ENCODE measurements around the gene STPG1.
A peak's percentile ranks its signal among the peaks of the same experiment; 100 is the strongest.

The STPG1 gene

DNA sequence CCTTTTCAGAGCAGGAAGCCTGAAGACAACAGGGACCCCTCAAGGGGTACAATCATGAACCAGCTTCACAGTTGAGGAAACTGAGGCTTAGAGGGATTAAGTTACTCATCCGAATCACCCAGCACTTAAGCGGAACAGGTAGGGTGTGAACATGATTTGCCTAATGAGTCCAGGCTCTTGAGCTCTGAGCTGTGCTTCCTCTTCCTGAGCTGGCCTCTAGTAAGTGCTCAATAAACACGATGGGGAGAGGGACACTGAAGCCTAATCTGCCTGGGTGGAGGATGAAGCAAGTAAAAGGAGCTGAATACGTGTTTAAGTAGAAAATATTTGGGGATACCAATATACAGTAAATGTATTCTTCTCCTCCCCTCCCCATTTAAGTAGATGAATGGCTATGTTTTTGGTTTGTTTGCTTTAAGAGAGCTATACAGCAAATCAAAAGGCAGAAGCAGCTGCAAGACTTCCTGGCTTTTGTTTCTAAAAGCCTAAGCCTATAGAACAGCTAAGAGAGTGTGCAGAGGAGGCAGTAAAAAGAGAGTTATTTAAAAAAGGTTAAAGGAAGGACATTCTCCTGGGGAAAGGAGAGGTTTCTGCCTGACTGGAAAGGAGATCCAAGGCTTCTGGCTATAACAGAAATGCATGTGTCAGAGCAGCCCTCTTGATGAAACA lies 20.5 kb downstream of the STPG1 start:
- no peak for DNase-seq (ENCODE audit: low spot score)

DNA sequence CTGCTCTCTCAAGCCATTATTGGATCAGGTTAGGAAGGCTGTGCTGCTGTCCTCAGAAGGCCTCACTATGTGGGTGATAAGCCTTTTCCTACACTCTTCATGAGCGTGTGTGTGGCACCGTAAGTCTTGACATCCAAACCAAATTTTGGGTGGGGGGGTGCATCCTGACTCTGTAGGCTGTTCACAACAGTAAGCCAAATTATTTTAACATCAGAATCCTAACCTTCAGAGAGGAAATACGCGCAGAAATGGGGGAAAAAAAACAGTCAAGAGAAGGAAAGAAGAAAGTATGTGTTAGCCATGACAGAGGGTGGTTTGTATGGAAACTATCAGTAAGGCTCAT lies 21.0 kb downstream of the STPG1 start:
- no peak for DNase-seq (ENCODE audit: low spot score)

DNA sequence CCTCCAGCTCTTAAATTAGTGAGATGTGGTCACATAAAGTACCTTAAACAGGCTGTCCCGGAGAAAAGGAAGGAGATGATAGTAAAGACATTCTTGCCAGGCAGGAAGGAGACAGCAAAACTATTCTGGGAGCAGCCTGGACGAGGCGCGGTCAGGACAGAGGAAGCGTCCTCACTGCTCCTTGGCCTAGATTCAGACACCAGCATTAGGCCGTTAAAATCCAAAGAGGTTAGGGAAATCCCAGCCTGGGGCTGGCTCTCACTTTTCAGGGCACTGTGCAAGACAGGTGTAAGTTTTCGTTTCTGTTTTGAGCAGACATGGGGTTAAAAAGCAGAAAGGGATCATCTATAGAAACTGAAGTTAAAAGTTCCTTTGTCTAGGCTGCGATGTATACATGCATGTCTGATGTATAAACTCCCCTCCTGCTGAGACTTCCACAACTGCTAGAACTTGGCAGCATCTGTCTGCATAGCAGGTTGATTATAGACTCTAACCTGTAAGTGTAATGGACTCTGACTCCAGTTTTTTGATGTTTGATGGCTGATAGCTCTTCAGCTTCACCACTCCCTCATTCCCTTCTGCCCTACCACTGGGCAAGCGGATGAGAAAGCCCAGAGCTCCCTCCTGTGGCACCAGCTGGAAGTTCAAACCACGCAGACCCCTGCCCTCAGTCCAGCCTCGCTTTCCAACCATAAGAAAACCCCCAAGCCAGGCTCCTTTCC lies 21.5 kb downstream of the STPG1 start:
- peak; percentile 63 for DNase-seq (ENCODE audit: low spot score)

DNA sequence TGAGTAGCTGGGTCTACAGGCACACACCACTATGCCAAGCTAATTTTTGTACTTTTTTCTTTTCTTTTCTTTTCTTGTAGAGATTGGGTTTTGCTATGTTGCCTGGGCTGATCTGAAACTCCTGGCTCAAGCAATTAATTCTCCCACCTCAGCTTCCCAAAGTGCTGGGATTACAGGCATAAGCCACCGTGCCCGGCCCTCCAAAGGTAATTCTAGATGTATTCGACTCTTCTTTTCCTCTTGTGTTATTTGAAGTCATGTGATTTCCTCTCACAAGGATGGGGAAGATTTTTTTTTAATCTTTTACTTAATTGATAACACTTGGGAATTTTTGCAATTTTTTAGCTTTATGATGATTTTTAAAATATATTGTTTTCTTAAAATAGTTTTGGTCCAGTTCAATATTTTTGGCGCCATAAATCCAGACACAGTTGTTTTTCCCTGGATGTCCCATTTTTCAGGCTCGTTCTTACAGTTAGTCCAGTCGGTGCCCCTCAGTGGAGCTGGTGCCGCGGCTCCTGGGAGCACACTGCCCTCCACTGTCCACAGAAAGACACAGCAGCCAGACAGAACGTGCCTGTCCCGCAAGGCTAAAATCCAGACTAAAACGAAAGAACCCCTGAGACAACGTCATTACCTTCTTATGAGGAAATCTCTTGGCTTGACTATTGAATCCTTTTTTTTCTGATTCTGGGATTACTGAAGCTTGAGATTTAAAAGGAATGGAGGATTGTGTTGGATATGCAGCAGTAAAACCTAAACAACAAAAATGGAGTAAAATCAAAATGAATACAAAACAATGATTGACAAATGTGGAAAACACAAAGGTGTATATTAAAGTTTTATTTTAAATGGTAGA lies 22.4 kb downstream of the STPG1 start:
- DNase-seq (ENCODE audit: low spot score), result peak; percentile 87

DNA sequence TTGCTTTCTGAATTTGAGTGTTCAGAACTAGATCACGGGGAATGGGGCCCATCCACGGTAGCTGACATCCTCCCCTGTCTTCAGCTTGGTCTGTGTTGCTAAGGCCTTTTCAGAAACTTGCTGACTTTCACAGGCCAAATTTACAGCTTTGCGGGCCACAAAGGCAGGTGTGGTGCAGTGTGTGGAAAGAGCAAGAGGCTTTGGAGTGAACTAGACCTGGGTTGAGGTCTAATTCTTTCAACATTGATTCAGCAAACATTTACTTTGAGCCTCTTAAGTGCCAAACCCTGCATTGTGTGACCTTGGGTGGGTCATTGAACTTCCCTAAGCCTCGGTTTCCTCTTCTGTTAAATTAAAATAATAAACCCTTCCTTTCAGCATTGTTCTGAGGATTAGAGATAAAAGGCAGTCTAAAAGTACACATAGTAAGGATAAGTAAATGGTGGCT lies 24.3 kb downstream of the STPG1 start:
- no peak for DNase-seq (ENCODE audit: low spot score)

DNA sequence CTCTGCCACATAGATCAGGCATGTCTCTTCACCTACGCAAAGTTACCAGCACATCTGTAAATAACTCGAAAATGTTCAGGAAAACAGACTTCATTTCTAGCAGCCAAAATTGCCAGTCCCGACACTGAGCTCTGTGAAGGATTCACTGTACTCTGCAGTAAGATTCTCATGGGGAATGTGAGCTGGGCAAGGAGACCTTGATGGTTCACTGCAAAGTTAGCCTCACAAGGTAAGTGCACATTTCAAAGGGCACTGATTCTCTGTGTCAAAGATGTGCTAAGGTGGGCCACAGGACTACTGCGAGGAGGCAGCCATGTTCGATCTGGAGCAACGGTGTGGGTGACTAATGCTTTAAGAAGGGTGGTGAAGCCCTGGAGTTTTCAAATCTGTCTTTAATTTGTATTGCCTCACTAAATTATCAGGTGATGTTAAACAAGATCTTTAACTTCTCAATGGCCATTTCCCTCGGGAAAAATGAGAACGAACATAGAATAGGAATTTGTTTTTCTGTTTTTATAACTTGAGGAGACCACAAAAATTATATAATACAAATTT lies 25.2 kb downstream of the STPG1 start:
- DNase-seq (ENCODE audit: low spot score), result no peak

DNA sequence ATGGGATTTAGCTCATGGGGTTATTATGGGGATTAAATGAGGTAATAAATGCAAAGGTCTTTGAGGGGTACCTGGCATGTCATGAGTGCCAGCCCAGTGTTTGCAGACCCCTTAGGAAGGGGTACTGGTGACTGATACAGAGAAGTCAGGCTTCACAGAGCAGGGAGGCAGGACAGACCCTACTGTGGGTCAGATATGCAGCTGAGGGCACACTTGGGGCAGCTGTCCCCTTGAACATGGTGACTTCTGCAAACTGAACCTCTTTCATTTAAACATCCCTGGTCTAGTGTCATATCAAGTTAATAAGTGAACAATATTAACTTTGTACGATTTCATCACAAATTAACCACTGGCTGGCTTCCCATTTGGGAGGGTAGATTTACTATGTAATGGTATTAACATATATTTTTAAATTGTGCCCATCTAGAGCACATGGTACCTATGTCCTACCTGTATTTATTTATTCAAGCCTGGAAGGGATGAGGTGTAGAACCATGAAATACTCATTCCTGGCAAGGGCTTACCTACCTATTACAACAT lies 25.9 kb downstream of the STPG1 start:
- no peak for DNase-seq (ENCODE audit: low spot score)

DNA sequence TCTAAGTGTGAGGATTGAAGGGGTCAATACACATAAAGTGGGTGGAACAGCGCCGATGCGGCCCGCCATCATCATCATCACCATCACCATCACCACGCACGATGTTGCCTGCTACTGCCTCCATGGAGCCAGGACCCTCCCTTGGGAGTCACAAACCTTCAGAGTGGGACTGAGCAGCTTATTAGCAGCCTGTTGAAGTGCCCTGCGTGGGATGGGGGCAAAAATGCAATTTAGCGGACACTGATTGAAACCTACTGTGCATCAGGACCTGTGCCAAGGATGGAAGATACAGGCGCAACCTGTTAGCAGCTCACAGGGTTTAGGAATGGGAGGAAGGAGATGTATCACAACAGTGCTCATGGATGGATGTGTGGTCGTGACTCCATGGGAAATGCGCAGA lies 26.7 kb downstream of the STPG1 start:
- no peak for DNase-seq (ENCODE audit: low spot score)

DNA sequence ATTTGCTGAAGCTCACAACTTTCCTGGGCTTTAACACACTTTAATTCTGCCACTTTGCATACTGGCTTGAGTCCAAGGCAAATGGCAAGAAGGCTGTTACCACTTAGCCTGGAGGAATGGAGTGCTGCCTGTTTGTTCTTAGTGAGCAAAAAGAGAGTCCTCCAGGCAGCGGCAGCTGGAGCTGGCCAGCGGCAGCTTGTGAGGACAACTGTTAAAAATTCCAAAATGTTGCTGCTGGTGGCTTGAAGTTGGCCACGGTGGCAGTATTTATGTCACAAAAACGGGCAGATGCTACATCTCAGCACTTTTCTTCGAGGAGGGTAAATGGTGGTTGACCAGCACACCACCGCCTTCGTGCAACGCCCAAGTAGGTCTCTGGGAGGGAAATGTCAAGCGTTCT lies 27.3 kb downstream of the STPG1 start:
- DNase-seq (ENCODE audit: low spot score), result no peak

DNA sequence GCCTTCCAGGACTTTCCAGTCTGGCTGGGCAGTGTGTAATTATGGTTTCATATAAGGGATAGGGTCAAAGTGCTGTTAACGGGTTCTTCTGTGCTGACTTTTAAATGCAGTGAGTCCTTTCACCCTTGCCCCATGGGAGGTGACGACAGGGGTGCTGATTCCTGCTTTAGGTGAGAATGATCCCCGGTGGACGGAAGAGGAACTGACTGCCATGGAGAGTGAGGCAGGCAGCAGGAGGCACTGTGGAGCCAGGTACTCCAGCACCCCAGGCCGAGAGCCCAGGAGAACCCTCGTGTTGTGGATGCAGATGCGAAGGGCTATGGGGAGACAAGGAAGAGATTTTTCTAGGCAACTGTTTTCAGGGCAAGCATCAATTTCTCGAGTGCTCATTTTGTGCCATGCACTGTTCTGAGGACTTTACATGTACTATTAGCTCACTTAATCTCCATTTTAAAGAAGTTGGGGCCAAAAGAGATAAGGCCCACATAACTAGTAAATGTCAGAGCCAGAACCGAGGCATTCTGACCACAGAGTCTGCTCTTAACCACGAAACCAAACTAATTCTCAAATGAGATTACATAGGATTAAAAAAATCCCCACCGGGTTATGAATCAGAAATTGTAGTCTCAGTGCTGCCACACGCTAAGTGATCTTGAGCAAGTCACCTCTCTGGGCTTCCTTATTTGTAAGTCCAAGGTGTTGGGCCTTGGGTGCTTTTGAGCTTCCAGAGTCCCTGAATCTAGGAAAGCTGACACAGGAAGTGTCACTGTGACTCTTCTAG lies 28.2 kb downstream of the STPG1 start:
- peak; percentile 11 for DNase-seq (ENCODE audit: low spot score)

DNA sequence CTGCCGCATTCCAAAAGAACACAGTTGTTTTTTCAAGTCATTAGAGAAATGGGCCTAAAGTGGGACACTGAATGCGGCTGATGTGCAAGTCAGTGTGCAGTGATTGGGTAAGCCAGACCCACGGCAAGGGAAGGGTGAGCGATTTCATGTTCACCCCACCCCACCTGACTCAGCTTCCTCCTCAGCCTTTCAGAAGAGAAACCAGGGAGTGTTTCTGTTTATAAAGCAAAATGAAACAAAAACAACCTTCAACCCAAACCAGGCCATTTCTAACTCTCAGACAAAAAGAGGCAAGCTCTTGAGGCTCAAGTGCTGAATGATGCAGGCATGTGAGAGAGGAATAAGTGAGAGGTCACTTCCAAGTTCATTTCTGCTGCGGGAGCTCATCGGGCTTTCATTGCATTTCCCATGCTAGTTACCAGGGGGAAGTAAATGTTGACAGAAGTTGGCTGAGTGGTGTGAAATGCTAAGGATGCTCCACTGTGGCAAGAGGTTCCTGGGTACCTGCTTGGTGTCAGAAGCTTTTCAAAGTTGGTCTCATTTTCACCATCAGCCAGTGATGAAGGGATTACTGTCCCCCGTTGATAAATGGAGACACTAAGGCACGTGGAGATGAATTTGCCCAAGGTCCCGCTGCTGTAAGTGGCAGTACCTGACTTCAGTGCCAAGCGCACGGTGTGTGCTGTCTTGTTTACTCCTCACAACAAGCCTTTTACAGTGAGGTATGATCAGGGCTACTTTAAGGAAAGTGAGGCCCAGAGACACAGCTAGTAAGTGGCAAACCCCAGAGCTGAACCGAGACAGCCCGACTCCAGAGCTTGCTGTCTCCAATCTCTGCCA lies 29.1 kb downstream of the STPG1 start:
- DNase-seq (ENCODE audit: low spot score), result peak; percentile 81

DNA sequence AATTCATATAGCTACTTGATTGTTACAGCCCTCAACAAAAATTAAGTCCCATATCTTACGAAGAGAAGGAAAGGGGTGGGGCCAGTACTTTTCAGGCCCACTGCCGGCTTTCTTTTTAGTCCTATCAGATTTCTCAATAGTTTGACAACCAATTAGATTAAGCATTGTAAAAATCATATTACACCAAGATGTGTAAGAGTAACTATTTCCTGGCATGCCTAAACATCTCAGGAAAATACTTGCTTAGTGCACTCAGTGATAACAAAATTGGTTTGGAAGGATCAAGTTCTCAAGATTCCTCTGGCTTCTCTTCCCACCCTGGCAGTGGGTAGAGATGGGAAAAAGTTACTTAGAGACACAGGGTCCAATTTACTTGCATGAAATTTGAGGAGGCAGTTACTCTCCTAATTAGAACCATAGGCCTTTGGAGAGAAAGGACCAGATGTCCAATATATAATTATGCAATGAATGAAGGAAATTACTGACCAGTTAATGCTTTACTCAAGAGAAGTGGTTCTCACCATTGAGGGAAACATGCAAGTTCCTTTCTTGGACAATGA lies 30.1 kb downstream of the STPG1 start:
- DNase-seq (ENCODE audit: low spot score), result peak; percentile 18

DNA sequence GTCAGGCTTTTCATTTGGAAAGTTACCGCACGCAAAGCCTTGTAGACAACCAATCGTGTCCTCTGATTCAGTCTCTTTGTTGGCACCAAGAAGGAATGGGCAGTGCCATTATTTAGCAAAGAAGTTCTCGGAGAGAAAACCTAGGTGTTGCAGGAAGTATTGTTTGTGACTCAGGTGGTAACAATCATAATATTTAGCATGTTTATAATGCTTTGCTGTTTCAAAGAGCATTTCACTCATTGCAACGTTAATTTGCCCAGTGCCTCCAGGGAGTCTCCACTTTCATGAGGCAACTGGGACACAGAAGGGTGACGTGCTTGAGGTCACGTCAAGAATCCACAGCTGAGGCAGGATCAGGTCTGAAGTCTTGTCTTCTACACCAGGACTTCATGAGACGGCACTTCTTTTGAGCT lies 31.4 kb downstream of the STPG1 start:
- DNase-seq (ENCODE audit: low spot score), result no peak

DNA sequence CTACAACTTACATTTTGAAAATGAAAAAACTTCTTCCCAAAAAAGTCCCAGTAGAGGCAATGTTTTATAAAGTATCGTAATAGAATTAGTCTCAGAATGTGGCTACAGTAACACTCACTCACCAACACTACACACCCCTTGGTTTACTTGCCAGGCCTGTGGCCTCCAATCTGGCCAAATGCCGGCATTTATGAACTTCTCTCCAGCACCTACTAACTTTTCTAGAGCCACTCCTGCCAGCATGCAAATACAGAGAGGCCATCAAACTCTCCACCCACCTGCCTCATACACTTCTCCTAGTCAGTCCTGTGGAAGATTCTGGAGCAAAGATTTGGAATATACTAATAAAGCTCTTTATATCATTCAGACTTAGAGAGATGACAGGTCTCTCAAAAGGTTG lies 32.3 kb downstream of the STPG1 start:
- no peak for DNase-seq (ENCODE audit: low spot score)

DNA sequence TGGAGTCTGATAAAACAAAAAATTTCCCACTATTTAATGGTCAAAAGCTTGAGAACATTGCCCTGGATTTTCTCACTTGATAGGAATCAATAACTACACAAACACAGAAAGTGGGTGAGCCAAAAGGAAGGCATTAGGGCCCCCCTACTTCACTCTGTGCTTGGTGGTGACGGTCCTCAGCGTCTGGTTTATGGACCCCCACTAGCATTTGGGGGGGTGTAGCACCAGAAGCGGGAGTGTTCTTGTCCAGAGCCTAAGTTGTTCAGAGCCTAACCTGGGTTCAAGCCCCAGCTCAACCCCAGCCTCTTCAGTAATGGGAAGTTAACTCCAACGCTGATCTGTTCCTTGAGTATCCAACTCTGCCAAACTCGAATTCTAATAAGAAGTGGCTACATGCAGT lies 33.1 kb downstream of the STPG1 start:
- no peak for DNase-seq (ENCODE audit: low spot score)

DNA sequence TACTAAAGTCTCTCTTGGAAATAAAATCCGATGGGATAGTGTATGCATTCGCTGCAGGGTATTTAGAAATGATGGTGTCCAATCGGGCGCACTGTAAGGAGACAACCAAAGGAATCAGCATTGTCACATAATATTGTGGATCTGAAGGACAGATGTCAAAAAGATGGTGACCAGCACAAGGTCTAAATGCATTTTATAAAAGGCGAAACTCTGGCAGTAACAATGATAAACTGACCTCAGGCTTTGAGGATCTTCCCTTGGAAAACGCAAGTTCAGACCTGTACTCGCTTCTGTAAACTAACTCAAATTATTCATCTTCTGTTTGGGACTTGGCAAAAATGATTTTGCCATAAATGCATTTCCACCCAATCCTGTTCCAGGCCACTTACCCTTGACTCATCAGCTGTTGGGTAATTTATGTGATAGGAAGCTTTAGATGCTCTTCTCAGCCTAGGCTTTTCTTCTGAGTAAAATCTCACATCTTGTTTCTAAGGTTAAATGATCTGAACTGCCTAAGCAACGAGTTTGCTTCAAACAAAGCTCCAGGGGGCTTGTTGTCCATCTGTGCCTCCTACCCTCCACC lies 33.8 kb downstream of the STPG1 start:
- peak; percentile 43 for DNase-seq (ENCODE audit: low spot score)

DNA sequence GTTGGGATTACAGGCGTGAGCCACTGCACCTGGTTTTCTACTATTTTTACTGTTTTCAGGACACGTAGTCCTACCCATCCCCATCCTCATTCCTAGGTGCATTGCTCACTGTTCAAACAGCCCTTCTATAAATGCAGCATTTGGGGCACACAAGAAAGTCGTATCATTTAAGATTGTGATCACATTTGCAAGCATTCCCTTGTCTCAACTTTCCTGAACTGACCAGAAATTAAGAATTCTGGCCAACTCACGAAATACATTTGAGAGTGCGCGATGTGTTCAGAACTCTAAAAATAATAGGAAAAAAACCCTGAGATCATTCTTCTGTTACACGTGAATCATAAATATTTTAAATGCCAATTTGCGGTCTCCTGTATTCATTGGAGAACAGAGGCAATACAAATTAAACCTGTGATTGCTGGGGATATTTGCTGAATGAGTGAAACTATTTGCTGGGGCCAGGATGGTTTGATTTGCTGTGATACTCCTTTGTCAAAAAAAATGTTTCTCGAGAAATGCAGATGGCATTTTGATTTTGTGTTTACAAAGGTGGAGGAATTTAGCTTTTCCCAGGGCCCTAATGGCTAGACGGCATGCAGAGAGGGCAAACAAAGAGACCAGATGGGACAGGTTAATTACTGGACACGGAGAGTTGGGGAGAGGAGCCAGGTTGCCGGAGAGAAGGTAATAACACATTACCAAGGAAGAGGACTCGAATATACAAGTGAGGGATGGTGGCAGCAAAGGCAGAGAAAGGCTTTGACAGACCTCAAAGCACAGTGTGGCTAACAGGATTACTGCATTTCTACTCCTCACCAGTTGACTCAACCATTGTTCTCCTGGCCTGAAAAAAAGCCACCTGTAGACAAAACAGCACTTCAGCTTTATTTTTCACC lies 38.4 kb downstream of the STPG1 start:
- DNase-seq (ENCODE audit: low spot score), result no peak

DNA sequence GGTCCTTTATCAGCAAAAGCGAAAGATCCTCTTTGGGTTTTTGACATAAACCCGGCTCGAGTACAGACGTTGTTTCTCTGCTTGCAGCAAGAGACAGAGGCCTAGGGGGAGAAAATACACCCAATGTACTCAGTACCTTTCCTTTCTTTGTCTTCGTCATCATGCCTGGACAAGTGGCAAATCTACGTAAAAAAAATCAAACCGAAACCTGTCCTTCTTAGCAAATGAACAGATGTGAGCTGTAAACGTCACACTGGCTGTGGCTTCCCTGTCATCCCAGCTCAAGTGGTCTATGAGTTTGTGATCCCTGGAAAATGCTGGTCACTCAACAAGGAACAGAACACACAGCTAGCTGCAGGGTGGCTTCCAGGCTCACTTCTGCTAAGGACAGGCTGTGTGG lies 39.9 kb downstream of the STPG1 start:
- DNase-seq (ENCODE audit: low spot score), result no peak

DNA sequence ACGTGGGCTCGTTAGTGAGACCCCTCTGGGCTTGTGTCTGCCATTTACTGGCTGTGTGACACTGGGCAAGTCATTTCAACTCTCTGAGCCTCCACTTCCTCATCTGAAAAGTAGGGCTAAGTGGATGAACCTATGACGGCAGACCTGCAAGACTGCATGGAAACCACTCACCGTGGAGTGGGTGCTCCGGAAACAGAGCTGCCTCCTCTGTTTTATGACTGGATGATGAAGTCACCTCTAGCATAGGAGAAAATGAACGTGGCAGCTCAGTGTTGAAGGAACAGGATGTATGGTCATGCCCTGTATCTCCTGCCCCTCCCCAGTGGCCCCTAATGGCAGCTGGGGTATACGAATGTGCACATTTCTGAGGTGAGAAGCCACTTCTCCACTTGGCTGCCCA lies 40.5 kb downstream of the STPG1 start:
- no peak for DNase-seq (ENCODE audit: low spot score)
